NB4 (cell line): ENCODE results near the gene MAP4.

Experiments
- DNase-seq: peaks from one replicate; pipeline ENCODE4 v3.0.0; 2010; ENCODE audit warnings: low read depth
- H3K4me3 ChIP-seq: one replicate; pipeline ENCODE4 v1.5.1; 2011; ENCODE audit warnings: mild to moderate bottlenecking, low read depth, low read length, moderate library complexity
- MYC ChIP-seq: IDR thresholded peaks from 2 replicates; pipeline ENCODE4 v1.6.1; 2011; ENCODE audit warnings: low read depth, low read length
- POLR2A ChIP-seq: IDR thresholded peaks from 2 replicates; pipeline ENCODE4 v1.6.1; 2011; ENCODE audit warnings: mild to moderate bottlenecking; ENCODE audit not compliant: insufficient read length; ENCODE audit errors: extremely low read depth
- TF ChIP-seq, protein P1 (sequence below): IDR thresholded peaks from one replicate; pipeline ENCODE4 v1.5.1; 2012; ENCODE audit warnings: low read depth, low read length
- TF ChIP-seq, protein P2 (sequence below): IDR thresholded peaks from 2 replicates; pipeline ENCODE4 v1.6.1; 2011; ENCODE audit warnings: low read depth, low read length

Gene MAP4

DNA sequence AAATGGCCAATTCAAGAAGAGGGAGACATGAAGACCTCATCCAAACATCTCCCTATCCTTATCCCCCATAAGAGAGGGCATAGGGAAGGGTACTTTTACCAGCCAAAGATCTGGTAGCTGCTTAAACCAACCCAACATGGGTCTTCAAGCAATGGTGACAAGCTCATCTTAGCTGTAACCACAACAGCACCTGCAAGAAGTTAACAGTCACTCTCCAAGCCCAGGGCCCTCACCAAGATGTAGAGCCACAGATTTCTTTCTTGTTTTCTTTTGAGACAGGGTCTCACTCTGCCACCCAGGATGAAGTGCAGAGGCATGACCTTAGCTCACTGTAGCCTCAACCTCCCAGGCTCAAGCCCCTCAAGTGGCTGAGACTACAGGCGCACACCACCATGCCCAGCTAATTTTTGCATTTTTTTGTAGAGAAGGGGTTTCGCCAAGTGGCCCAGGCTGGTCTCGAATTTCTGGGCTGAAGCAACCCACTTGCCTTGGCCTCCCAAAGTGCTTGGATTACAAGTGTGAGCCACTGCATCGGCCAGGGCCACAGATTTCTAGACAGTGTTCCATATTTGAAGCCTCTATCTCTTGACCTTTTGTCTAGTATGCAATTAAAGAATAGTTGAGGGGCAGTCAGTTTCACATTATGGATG is 156.1 kb downstream of the MAP4 start:
- no peak overlapping the region for H3K4me3 ChIP-seq
- TF ChIP-seq POLR2A: no peak
- TF ChIP-seq, protein P1, sequence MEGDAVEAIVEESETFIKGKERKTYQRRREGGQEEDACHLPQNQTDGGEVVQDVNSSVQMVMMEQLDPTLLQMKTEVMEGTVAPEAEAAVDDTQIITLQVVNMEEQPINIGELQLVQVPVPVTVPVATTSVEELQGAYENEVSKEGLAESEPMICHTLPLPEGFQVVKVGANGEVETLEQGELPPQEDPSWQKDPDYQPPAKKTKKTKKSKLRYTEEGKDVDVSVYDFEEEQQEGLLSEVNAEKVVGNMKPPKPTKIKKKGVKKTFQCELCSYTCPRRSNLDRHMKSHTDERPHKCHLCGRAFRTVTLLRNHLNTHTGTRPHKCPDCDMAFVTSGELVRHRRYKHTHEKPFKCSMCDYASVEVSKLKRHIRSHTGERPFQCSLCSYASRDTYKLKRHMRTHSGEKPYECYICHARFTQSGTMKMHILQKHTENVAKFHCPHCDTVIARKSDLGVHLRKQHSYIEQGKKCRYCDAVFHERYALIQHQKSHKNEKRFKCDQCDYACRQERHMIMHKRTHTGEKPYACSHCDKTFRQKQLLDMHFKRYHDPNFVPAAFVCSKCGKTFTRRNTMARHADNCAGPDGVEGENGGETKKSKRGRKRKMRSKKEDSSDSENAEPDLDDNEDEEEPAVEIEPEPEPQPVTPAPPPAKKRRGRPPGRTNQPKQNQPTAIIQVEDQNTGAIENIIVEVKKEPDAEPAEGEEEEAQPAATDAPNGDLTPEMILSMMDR: no peak
- TF ChIP-seq, protein P2, sequence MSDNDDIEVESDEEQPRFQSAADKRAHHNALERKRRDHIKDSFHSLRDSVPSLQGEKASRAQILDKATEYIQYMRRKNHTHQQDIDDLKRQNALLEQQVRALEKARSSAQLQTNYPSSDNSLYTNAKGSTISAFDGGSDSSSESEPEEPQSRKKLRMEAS: no peak
- no peak for DNase-seq

DNA sequence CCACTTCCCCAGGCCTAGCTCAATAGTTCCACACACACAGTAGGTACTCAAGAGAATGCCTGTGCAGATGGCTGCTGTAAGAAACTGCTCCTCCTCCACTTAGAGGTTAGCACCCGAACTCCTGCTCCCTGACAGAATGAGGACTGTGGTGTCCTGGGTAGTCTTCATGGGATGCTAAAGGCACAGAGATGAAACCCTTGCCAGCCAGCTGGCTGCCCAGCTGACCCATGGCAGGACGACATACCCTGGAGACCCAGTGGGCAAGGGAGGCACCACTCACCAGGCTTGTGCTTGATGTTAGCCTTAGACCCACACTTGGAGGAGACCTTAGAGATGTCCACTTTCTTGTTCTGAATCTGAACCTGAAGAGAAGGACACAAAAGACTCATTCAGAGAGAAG is 159.1 kb downstream of the MAP4 start:
- TF ChIP-seq, protein P1: no peak
- TF ChIP-seq MYC (no peak), POLR2A (no peak)
- TF ChIP-seq, protein P2: no peak
- no peak overlapping the region for H3K4me3 ChIP-seq
- DNase-seq: no peak

DNA sequence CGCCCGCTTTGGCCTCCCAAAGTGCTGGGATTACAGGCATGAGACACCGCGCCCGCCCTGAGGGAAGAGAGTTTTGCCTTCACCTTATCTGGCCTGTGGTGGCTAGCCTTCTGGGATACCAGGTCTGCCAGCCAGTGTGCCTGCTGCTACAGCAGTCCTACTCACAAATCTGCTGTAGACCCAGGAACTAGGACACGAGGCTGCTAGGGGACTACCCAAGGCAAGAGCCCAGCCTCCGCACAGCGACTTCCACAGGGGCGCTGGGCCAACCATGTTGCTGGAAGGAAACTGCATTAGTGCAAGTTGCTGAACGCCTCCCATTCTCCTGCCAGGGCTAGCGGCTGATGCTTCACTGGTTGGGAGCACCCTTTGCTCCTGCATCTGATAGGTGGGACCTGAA is 159.5 kb downstream of the MAP4 start:
- no peak overlapping the region for H3K4me3 ChIP-seq
- DNase-seq: no peak
- TF ChIP-seq, protein P2: no peak

DNA sequence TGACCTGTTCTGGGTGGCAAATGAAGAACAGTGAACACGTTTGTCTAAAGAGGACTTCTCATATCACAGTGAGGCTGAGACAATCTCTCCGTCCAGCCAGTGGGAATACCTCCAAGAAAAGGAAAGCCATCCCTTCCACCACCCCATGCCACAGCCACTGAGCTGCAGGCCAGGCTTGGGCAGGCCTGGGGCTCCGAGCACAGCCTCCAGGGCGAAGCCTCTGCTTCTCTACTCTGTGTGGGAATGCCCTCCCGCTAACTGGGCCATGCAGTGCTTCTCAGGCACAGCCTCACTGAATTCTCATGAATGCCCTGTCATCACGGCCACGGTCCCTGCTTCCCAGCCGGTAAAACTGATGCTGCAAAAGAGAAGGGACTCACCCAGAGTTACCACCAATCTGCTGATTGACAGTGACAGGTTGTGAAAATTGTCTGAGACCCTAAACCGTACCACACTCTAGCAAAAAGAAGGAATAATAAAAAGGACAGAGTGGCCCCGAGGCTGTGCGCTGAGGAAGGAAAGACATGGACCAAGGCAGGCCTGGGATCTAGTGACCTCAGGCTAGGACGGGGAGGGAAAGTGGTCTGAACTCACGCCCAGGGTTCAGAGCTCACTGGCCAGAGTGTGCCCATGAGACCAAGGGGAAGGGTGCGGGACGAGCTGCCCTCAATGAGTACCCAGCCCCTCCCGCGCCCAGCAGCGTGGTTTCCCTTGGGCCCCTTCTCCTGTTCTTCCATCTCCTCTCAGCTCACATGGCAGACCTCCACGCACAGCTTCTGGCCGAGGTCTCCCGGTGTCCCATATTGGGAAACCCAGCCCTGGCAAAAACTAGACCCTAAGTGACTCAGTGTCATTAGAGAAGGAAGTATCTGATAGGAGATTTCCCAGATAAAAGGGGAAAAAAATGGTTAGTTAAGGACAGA is 160.5 kb downstream of the MAP4 start:
- DNase-seq: no peak

DNA sequence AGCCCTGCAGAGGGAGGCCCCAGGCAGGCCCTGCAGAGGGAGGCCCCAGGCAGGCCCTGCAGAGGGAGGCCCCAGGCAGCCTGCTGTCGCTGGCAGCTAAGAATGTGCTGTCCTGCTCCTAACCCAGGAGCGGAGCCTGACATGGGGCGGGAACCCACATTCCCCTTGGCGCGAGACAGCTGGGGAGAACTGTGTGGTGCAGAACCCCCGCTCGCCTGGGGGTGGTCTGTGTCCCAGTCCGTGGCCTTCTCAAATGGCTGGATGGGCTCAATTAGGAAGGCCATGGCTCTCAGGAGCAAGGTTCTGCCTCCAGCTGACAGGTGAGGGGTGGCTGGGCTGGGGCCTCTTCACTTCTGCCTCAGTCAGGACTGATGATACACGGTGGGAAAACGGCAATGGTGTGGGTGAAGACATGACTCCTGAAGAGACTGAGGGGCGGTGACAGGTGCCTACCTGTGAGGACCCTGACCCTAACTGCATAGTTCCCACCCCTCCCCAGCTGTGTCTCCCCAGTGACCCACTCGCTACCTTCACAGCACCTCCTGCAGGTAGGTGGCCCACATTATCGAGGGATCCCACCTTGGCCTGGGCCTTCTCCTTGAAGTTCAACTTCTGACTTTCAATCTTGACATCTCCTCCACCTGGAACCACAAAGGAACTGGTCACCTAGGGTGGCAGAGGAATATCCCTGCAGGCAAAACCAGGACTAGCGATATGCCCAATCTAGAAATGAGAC is 161.3 kb downstream of the MAP4 start:
- no peak overlapping the region for H3K4me3 ChIP-seq
- TF ChIP-seq, protein P2: no peak
- no peak for TF ChIP-seq POLR2A
- TF ChIP-seq, protein P1: no peak
- TF ChIP-seq MYC: no peak
- no peak for DNase-seq

More for the DNA sequence above, 160.5 kb downstream of the MAP4 start:
- H3K4me3 ChIP-seq: no peak overlapping the region
- TF ChIP-seq POLR2A (no peak), MYC (no peak)
- TF ChIP-seq, protein P2: no peak
- TF ChIP-seq, protein P1: no peak
